ENCODE measurements around the gene BHLHE41. TPM values are rescaled to one million over a fixed set of nuclear protein-coding genes. Genes with fewer than 3 reads are reported as not detected.

Gene BHLHE41
- total and polyA plus RNA-seq, 9 of the 15 experiments (the other 6 are each of a cell fraction or from before 2014, with no cell fraction given) = not detected

- TF ChIP-seq ZBTB11 (CRISPR knock-in tag; IDR thresholded peaks at IDR 0.05) (peak in 1 of 3 experiments; percentile 46; a peak in 1 of 6 replicates), BRD4 (IDR thresholded peaks at IDR 0.05) (0 out of 2 replicates have a peak, but pooled peaks have one; percentile 21), ATF2 (CRISPR knock-in tag; IDR thresholded peaks at IDR 0.05) (no peak), MITF (IDR thresholded peaks at IDR 0.05) (peak; percentile 84; the same call in 1 of the 2 replicates), FOXM1 (IDR thresholded peaks at IDR 0.05; ENCODE audit: low read depth) (no peak), FOXM1 (CRISPR knock-in tag; IDR thresholded peaks at IDR 0.05; ENCODE audit: low read depth) (no peak), LARP7 (IDR thresholded peaks at IDR 0.05) (no peak), BRCA1 (IDR thresholded peaks at IDR 0.05) (no peak), BRCA1 (CRISPR knock-in tag; IDR thresholded peaks at IDR 0.05) (no peak), RBM22 (IDR thresholded peaks at IDR 0.05; ENCODE audit: low read depth, low read length, poor library complexity, severe bottlenecking) (no peak), THAP12 (CRISPR knock-in tag; IDR thresholded peaks at IDR 0.05) (no peak; the same call in 1 of the 2 replicates), NFATC3 (IDR thresholded peaks at IDR 0.05) (no peak), BMI1 (IDR thresholded peaks at IDR 0.05; ENCODE audit: low read length) (no peak), ZNF263 (CRISPR knock-in tag; IDR thresholded peaks at IDR 0.05; ENCODE audit: borderline replicate concordance) (peak; percentile 38; the same call in 1 of the 2 replicates), GTF2F1 (IDR thresholded peaks at IDR 0.05; ENCODE audit: low read depth, low read length) (no peak), PHTF2 (CRISPR knock-in tag; IDR thresholded peaks at IDR 0.05) (no peak), CREM (IDR thresholded peaks at IDR 0.05; ENCODE audit: low read depth) (no peak), ETS1 (conservative IDR thresholded peaks at IDR 0.05; ENCODE audit: control insufficient read depth, low read depth, low read length) (0 out of 2 replicates have a peak, but pooled peaks have one; percentile 54)
These were observed 10.8 kb downstream of the BHLHE41 start (continued) for GRCh38 chr12:26113853-26114719.

All from K562 (cell line).